H9 (cell line): Measurements from ENCODE around the gene MPV17L2. TPM values are rescaled to one million over a fixed set of nuclear protein-coding genes. Genes with fewer than 3 reads are reported as not detected.

ENCODE experiments used
- DNase-seq: peaks from one replicate; pipeline ENCODE4 v3.0.0-alpha.2; 2017
- H2AFZ ChIP-seq: one replicate; pipeline ENCODE4 v1.6.1; 2013; ENCODE audit warnings: mild to moderate bottlenecking, low read length, control low read depth, moderate library complexity
- H2AK5ac ChIP-seq: 2 replicates; pipeline ENCODE4 v1.6.1; 2013; ENCODE audit warnings: low read length, control low read depth, mixed read lengths; ENCODE audit not compliant: insufficient read length
- H2BK120ac ChIP-seq: one replicate; pipeline ENCODE4 v1.6.1; 2013; ENCODE audit warnings: low read depth, mild to moderate bottlenecking, low read length, control low read depth, inconsistent platforms; ENCODE audit not compliant: poor library complexity, severe bottlenecking
- H2BK12ac ChIP-seq: 2 replicates; pipeline ENCODE4 v1.6.1; 2013; ENCODE audit warnings: low read length, control low read depth, mixed read lengths, low read depth; ENCODE audit not compliant: insufficient read length
- H2BK15ac ChIP-seq: 2 replicates; pipeline ENCODE4 v1.6.1; 2013; ENCODE audit warnings: low read depth, low read length, control low read depth
- H2BK20ac ChIP-seq: one replicate; pipeline ENCODE4 v1.6.1; 2013; ENCODE audit warnings: low read depth, mild to moderate bottlenecking, low read length, control low read depth, inconsistent platforms; ENCODE audit not compliant: poor library complexity, severe bottlenecking
- H2BK5ac ChIP-seq: 2 replicates; pipeline ENCODE4 v1.6.1; 2013; ENCODE audit warnings: low read length, control low read depth, mixed read lengths; ENCODE audit not compliant: insufficient read length
- H3K14ac ChIP-seq: 2 replicates; pipeline ENCODE4 v1.6.1; 2013; ENCODE audit warnings: low read length, control low read depth; ENCODE audit not compliant: insufficient read depth
- H3K18ac ChIP-seq: 2 replicates; pipeline ENCODE4 v1.6.1; 2013; ENCODE audit warnings: low read depth, mild to moderate bottlenecking, mixed read lengths, low read length, control low read depth; ENCODE audit not compliant: insufficient read length
- H3K23ac ChIP-seq: 2 replicates; pipeline ENCODE4 v1.6.1; 2013; ENCODE audit warnings: low read length, control low read depth, mixed read lengths, low read depth; ENCODE audit not compliant: insufficient read length
- H3K23me2 ChIP-seq: 2 replicates; pipeline ENCODE4 v1.6.1; 2013; ENCODE audit warnings: low read depth, mild to moderate bottlenecking, mixed read lengths, low read length, control low read depth; ENCODE audit not compliant: insufficient read length, poor library complexity, severe bottlenecking
- H3K27ac ChIP-seq: 2 replicates; pipeline ENCODE4 v1.5.1; 2013; ENCODE audit warnings: low read length, control low read depth, mixed read lengths, low read depth; ENCODE audit not compliant: insufficient read length
- H3K27me3 ChIP-seq: 2 replicates; pipeline ENCODE4 v1.6.1; 2013; ENCODE audit warnings: low read length, control low read depth, inconsistent platforms; ENCODE audit not compliant: insufficient read depth
- H3K4ac ChIP-seq: 2 replicates; pipeline ENCODE4 v1.6.1; 2013; ENCODE audit warnings: low read depth, mild to moderate bottlenecking, control low read depth, inconsistent platforms, low read length, moderate library complexity
- H3K4me1 ChIP-seq: 2 replicates; pipeline ENCODE4 v1.6.1; 2013; ENCODE audit warnings: low read length, control low read depth, inconsistent platforms; ENCODE audit not compliant: insufficient read depth
- H3K4me2 ChIP-seq: 2 replicates; pipeline ENCODE4 v1.6.1; 2013; ENCODE audit warnings: low read length, control low read depth, mixed read lengths; ENCODE audit not compliant: insufficient read length, insufficient read depth
- H3K56ac ChIP-seq: 2 replicates; pipeline ENCODE4 v1.6.1; 2013; ENCODE audit warnings: low read depth, mild to moderate bottlenecking, mixed read lengths, low read length, control low read depth; ENCODE audit not compliant: insufficient read length
- H3K79me1 ChIP-seq: 2 replicates; pipeline ENCODE4 v1.6.1; 2013; ENCODE audit warnings: low read depth, mild to moderate bottlenecking, moderate library complexity, low read length, control low read depth, inconsistent platforms; ENCODE audit not compliant: insufficient read depth, poor library complexity, severe bottlenecking
- H3K79me2 ChIP-seq: 2 replicates; pipeline ENCODE4 v1.6.1; 2013; ENCODE audit warnings: low read length, control low read depth, inconsistent platforms; ENCODE audit not compliant: insufficient read depth
- H3K9ac ChIP-seq: 2 replicates; pipeline ENCODE4 v1.6.1; 2013; ENCODE audit warnings: low read length, control low read depth, mixed read lengths; ENCODE audit not compliant: insufficient read length; ENCODE audit errors: extremely low read depth
- H3K9me3 ChIP-seq: one replicate; pipeline ENCODE4 v1.6.1; 2013; ENCODE audit warnings: low read depth, low read length, inconsistent platforms; ENCODE audit not compliant: control insufficient read depth
- H3T11ph ChIP-seq: one replicate; pipeline ENCODE4 v1.6.1; 2013; ENCODE audit warnings: mild to moderate bottlenecking, low read length, control low read depth, inconsistent platforms
- H4K20me1 ChIP-seq: one replicate; pipeline ENCODE4 v1.6.1; 2013; ENCODE audit not compliant: control insufficient read depth, insufficient read length, insufficient read depth
- H4K5ac ChIP-seq: 2 replicates; pipeline ENCODE4 v1.6.1; 2013; ENCODE audit warnings: low read depth, mild to moderate bottlenecking, mixed read lengths, low read length, control low read depth; ENCODE audit not compliant: insufficient read length
- H4K8ac ChIP-seq: replicated peaks from 2 replicates; pipeline ENCODE4 v1.6.1; 2013; ENCODE audit warnings: low read length, control low read depth, mixed read lengths, low read depth; ENCODE audit not compliant: insufficient read length
- H4K91ac ChIP-seq: 2 replicates; pipeline ENCODE4 v1.6.1; 2013; ENCODE audit warnings: low read depth, mild to moderate bottlenecking, moderate library complexity, mixed read lengths, low read length, control low read depth; ENCODE audit not compliant: insufficient read length
- H3K27ac Mint-ChIP-seq, 3 experiments: 2 replicates in 2 of 3; 3 replicates in 1 of 3; pipeline ENCODE4 v1.8.0; 2020 to 2021; ENCODE audit warnings: mixed read lengths in 3 of 3, mild to moderate bottlenecking in 1 of 3, moderate library complexity in 1 of 3
- H3K27me3 Mint-ChIP-seq: 2 replicates; pipeline ENCODE4 v1.8.0; 2021; ENCODE audit warnings: low read depth, mild to moderate bottlenecking, moderate library complexity, mixed read lengths
- H3K36me3 Mint-ChIP-seq, 3 experiments: 2 replicates in 2 of 3; 3 replicates in 1 of 3; pipeline ENCODE4 v1.8.0; 2020 to 2021; ENCODE audit warnings: low read depth in 3 of 3, mixed read lengths in 3 of 3; ENCODE audit not compliant: insufficient read depth in 1 of 3
- H3K4me1 Mint-ChIP-seq, 2 experiments: 2 replicates each; pipeline ENCODE4 v1.8.0; 2020; ENCODE audit warnings: mixed read lengths in 2 of 2
- H3K4me3 Mint-ChIP-seq, 2 experiments: 2 replicates in 1 of 2; 3 replicates in 1 of 2; pipeline ENCODE4 v1.8.0; 2020 to 2021; ENCODE audit warnings: mild to moderate bottlenecking in 2 of 2, mixed read lengths in 2 of 2, moderate library complexity in 1 of 2
- H3K9me3 Mint-ChIP-seq, 2 experiments: 2 replicates in 1 of 2; 3 replicates in 1 of 2; pipeline ENCODE4 v1.8.0; 2020; ENCODE audit warnings: mild to moderate bottlenecking in 2 of 2, mixed read lengths in 2 of 2, moderate library complexity in 1 of 2
- WGBS: extraction: QIAGEN DNeasy Blood & Tissue Kit; methylation state at CpG from one replicate; pipeline ENCODE4 v1.1.7; 2013; ENCODE audit warnings: missing lambda C conversion rate, low lambda C conversion rate, mixed read lengths; ENCODE audit not compliant: insufficient read length; ENCODE audit errors: extremely low coverage; 5-methylcytosine and 5-hydroxymethylcytosine counted together
- total RNA-seq: library from RNA; stranded (reverse); gene quantifications from 2 replicates; pipeline ENCODE4 v1.2.1, GENCODE V29; 2021
- TF ChIP-seq, protein P1 (sequence below): fragments of 200-600 bp; sonication (generic); conservative IDR thresholded peaks from 3 replicates; pipeline ENCODE4 v1.8.0; 2021; ENCODE audit warnings: antibody characterized with exemption, mild to moderate bottlenecking

Gene MPV17L2
- total RNA-seq, 1 experiment from 2014 or later: 26.4 TPM

DNA sequence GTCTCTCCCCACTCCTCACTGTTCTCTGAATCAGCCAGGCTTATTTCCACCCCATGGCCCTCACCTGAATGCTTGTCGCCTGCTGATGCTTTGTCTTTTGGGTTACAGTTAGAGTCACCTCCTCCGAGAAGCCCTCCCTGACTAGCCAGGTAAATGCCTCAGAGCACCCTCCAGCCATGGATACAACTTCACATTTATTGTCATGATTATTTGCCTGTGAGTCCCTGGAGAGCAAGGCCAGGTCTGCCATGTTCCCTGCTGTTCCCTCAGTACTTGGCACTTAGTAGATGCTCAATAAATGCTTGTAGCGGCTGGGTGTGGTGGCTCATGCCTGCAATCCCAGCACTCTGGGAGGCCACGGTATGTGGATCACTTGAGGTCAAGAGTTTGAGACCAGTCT, 36.9 kb downstream of the MPV17L2 start:
- Mint-ChIP-seq H3K36me3 (no peaks in the 10 kb centered on the region), H3K4me3 (peak overlapping the region in 1 of 2 experiments; percentile 38; a peak in 2 of 5 replicates), H3K27ac (no peak overlapping the region; a peak in 1 of 7 replicates), H3K27me3 (peaks cover 46% of the 10 kb centered on the region), H3K9me3 (peaks cover 0 to 8% of the 10 kb centered on the region in 2 experiments; a peak in 2 of 5 replicates), H3K4me1 (peaks cover 39 to 45% of the 10 kb centered on the region in 2 experiments)
- H3K9me3 ChIP-seq: no peaks in the 10 kb centered on the region
- H4K8ac ChIP-seq: no peak overlapping the region
- no peak overlapping the region for H3K4ac ChIP-seq
- no peak overlapping the region for H3K9ac ChIP-seq
- DNase-seq: no peak
- H3K56ac ChIP-seq: no peak overlapping the region
- H3K23ac ChIP-seq: no peak overlapping the region
- no peak overlapping the region for H2BK12ac ChIP-seq
- no peak overlapping the region for H2AK5ac ChIP-seq
- H4K91ac ChIP-seq: no peak overlapping the region
- no peak overlapping the region for H3K14ac ChIP-seq
- no peak overlapping the region for H2AFZ ChIP-seq
- H2BK15ac ChIP-seq: no peak overlapping the region
- H4K20me1 ChIP-seq: no peaks in the 10 kb centered on the region
- peaks cover 19% of the 10 kb centered on the region for H3K23me2 ChIP-seq
- no peaks in the 10 kb centered on the region for H3K79me2 ChIP-seq
- H2BK20ac ChIP-seq: no peak overlapping the region
- no peak overlapping the region for H3K18ac ChIP-seq
- no peak overlapping the region for H3K4me2 ChIP-seq
- no CpG with 5 or more reads among the region's 4 CpGs for WGBS
- H3K27ac ChIP-seq: no peak overlapping the region
- no peak overlapping the region for H2BK5ac ChIP-seq
- H4K5ac ChIP-seq: no peak overlapping the region
- no peaks in the 10 kb centered on the region; the same call in 1 of the 2 replicates for H3K4me1 ChIP-seq
- no peak overlapping the region for H2BK120ac ChIP-seq
- TF ChIP-seq, protein P1, sequence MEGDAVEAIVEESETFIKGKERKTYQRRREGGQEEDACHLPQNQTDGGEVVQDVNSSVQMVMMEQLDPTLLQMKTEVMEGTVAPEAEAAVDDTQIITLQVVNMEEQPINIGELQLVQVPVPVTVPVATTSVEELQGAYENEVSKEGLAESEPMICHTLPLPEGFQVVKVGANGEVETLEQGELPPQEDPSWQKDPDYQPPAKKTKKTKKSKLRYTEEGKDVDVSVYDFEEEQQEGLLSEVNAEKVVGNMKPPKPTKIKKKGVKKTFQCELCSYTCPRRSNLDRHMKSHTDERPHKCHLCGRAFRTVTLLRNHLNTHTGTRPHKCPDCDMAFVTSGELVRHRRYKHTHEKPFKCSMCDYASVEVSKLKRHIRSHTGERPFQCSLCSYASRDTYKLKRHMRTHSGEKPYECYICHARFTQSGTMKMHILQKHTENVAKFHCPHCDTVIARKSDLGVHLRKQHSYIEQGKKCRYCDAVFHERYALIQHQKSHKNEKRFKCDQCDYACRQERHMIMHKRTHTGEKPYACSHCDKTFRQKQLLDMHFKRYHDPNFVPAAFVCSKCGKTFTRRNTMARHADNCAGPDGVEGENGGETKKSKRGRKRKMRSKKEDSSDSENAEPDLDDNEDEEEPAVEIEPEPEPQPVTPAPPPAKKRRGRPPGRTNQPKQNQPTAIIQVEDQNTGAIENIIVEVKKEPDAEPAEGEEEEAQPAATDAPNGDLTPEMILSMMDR: no peak
- H3K79me1 ChIP-seq: no peaks in the 10 kb centered on the region
- peaks cover 2% of the 10 kb centered on the region; the same call in 1 of the 2 replicates for H3K27me3 ChIP-seq
- H3T11ph ChIP-seq: no peak overlapping the region
